Measurements from ENCODE around the gene ADAMTSL1.

- TF ChIP-seq POLR2AphosphoS5 (IDR thresholded peaks at IDR 0.05; ENCODE audit: insufficient read depth, low read depth, low read length) (no peak), CTCF (IDR thresholded peaks at IDR 0.05; ENCODE audit: extremely low read depth in 1 of 2, insufficient read depth in 1 of 2, low read depth in 1 of 2, low read length in 2 of 2) (no peak), MYC (IDR thresholded peaks at IDR 0.05; ENCODE audit: low read depth, low read length) (no peak), POLR2A (IDR thresholded peaks at IDR 0.05; ENCODE audit: low read depth, low read length) (no peak), EZH2 (IDR thresholded peaks at IDR 0.05; ENCODE audit: borderline replicate concordance, low read depth, low read length, severe bottlenecking) (no peak), MAX (IDR thresholded peaks at IDR 0.05; ENCODE audit: insufficient read depth, insufficient read length) (no peak)
Observed at GRCh38 chr9:18694959-18695668, 221.2 kb downstream of the ADAMTSL1 start.
